GM18526 (cell line): ENCODE measurements around the gene MYO9B.

Experiments used
- POLR2A ChIP-seq: IDR thresholded peaks from 3 replicates; pipeline ENCODE4 v1.6.1; 2011; ENCODE audit not compliant: insufficient read length; ENCODE audit errors: extremely low read depth

The MYO9B gene

GRCh38 chr19:17259934-17260333, 184.4 kb downstream of the MYO9B start:
- TF ChIP-seq POLR2A = no peak

- no peak for TF ChIP-seq POLR2A
Measured at GRCh38 chr19:17260842-17261325, 185.3 kb downstream of the MYO9B start.

DNA sequence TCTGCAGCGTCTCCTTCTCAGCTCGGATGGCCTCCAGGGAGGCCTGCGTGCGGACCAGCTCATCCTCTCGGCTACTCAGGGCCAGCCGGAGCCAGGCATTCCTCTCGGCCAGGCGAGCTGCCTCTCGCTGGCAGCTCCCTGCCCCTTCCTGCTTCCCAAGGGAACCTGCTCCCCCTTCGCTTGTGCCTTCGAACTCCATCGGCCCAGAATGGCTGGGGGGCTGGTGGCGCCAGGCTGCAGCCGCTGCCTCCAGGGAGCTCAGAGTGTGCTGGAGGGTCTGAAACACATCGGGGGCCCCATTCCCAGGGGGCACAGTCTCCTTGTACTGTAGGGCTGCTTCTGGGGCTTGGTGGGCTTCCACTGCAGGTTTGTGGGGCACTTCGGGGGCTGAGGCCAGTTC, 187.0 kb downstream of the MYO9B start:
- no peak for TF ChIP-seq POLR2A
